ENCODE measurements around the gene XPNPEP3.

The XPNPEP3 gene

DNA sequence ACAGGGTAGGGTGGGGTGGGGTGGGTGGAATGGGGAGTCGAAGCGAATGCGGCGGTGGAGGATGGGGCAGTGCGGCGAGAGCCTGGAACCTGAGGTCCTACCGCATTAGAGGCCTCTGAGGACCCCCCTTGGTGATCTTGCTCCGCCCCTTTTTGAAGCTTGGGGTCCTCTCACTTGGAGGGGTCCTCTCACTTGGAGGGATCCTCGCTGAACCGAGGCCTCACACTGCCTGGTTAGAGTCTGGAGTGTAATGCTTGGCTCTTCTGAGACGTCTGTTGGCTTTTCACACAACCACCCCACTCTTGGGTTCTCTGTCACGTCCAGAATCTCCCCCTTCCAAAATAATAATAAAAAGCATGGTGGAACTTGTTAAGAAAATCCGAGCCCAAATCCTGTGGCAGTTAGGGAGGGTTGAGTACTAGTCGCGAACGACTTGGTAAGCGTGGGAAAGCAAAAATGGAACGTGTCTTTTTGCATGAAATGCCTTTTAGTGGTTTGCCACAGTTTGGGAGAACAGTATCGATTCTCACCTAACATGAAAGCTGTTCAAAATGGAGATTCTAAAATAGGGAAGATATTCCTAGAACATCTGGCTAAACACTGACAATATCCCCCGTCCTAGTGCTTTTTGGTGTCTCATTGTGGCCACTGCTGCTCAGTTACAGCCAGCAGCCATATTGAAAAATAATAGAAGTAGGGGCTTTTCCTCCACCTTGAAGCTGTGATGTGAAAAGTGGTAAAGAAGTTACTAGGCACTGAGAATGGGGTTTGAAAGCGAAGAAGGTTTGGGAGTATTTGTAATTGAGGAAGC is 95.1 kb downstream of the XPNPEP3 start:
- DNase-seq = peak; percentile 20

DNA sequence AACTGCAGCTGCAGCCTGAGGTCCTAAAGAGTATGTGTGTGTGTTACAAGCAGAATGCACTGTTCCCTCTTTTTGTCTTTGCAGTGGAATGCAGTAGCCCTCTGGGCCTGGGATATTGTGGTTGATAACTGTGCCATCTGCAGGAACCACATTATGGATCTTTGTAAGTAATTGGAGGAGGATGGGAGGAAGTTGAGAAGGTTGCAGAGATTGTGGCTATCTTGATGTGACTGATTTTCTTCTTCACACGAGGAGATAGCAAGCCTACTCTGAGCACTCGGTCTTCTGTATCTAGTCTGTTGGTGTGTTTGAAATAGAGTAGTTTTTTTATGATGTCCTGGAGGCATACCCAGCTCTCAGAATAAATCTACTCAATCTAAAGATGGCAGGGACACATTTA is 96.5 kb downstream of the XPNPEP3 start:
- no peak for DNase-seq

- no peak for DNase-seq
These were observed 97.2 kb downstream of the XPNPEP3 start for GRCh38 chr22:40954113-40954512.

- no peak for DNase-seq
These were observed 98.6 kb downstream of the XPNPEP3 start for GRCh38 chr22:40955571-40955970.

GRCh38 chr22:40957601-40958000 is 100.7 kb downstream of the XPNPEP3 start:
- no peak for DNase-seq

GRCh38 chr22:40958299-40958698 is 101.4 kb downstream of the XPNPEP3 start:
- no peak for DNase-seq

DNA sequence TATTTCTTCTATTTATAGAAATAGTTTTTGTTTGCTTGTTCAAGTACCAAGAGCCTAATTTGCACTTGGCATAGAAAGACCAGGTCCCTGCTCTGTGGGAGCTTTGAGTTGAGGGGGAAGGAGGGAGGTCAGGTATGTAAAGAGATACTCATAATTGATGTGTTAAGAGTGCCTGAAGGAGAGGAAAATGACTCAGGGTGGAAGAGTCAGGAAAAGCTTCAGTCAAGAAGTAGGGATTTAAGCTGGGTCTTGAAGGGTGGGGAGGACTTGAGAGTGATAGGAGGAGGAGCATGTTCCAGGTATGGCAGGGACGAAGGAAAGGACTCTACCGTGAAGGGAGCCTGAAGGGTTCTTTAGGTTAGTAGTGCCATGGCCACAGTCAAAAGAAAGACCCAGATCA is 103.2 kb downstream of the XPNPEP3 start:
- no peak for DNase-seq

DNA sequence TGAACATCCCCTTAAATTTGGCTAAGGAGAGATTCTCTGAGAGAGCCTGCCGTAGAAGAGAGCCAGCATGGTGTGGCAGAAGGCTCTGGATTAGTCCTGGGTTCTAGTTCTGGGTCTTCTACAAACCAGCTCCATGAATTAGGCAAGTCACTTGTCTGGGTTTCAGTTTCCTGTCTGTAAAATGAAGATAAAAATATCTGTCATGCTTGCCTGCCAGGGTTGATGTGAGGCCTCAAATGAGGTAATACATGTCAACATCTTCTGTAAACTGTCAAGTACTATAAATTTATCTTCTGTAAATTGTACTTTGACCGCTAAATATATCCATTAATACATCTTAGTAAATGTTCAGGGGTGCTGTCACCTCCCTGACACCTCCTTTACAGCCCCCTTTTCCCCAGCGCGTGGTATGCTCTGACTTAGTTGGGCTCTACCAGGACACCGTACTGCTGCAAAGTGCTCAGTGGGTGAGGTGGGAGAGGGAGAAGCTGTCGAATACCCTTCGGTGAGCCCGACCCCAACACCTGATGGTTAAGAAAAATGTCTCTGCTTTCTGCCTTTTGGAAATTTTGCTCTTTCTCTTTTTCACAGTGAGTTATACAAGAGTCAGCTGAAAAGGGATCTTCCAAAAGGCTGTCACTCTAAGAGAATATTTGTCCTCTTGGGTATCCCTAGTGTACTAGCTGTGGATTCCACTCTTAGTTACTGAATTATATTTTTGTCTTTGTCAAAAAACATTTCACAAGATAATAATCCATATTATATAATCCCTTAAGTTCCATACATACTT is 109.2 kb downstream of the XPNPEP3 start:
- DNase-seq = no peak

DNA sequence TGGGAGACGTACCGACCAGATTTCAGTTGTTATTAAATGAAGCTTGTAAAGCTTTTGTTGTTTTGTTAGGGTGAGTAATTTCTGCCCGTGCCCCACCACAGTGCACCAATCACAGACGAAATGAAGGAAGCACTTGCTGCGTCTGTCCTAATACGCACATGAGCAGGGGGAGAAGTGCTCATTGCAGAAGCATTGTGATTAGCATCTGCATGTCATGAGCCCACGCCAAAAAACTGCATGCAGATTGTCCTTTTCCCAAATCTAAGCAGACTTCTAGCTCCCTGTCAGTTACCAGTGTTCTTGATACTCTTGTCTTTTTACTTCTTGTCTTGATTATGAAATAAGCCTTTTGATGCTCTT is 109.8 kb downstream of the XPNPEP3 start:
- no peak for DNase-seq

DNA sequence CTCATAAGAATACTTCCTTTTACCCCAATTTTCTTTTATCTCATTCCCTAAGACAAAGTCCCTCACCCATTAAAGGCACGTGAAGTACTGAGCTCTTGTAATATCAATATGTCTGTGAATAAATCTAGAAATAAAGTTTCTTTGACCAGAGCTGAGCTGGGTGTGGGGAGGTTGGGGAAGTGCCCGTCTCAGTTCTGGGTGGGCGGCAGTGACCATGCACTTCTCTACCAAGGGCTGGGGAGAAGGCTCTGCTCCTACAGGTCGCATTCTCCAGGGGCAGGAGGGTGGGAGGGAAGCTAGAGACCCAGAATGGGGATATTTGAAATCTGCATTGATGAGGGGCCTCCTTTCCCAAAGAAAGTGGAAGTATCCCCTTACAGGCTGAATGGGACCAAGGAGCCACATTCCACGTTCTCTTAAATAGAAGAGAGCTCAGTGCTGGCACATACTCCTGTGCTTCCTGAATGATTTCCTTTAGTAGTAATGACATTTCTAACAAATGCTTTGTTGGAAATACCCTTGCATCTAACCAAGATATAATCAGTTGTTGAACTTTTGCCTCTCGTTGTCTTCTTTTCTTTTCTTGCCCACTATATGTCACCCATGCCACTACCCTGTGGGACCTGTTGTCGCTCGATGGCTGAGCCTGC is 110.3 kb downstream of the XPNPEP3 start:
- DNase-seq = no peak

DNA sequence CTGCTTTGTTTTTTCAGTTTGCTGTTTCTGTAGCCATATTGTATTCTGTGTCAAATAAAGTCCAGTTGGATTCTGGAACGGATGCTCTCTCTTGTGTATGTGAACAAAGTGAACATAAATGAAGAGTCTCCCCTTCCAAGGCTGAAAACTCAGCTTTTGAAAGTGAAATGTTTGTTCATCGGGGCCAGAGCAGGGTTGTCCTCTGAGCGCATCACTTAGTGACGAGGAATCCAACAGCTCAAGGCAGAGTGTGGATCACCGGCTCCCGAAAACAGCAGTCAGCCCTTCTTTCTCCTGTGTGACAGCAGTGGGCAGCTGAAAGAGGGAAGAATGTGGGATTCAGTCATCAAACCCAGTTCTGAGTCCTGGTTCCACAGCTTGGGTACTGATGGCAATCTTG is 115.6 kb downstream of the XPNPEP3 start:
- no peak for DNase-seq

DNA sequence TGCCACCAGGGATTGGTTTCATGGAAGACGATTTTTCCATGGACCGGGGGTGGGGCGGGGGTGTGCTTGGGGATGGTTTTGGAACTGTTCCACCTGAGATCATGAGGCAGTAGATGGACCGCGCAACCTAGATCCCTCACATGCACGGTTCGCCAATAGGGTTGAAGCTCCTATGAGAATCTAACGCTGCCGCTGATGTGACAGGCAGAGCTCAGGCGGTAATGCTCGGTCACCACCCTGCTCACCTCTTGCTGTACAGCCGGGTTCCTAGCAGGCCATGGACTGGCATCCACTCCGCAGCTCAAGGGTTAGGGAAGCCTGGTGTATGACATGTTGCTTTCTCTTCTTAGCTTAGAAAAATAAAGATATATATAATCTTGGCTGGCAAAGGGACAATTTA is 116.2 kb downstream of the XPNPEP3 start:
- no peak for DNase-seq

DNA sequence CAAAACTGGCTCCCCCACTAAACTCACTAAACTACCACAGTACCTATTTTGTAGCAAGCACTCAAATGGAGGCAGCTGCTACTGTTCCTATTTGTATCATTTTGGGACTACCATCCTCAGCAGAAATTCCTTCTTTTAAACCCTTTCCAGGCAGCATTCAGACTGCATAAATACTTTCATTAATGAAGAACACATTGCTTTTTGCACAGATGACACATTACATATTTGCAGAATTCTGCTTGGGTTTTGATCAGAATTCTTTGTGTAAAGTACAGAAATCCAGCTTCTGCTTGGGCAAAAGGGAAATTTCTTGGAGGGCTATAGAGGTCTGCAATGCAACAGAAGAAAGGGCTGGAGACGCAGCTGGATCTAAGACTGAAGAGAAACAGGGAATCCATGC is 118.4 kb downstream of the XPNPEP3 start:
- no peak for DNase-seq

DNA sequence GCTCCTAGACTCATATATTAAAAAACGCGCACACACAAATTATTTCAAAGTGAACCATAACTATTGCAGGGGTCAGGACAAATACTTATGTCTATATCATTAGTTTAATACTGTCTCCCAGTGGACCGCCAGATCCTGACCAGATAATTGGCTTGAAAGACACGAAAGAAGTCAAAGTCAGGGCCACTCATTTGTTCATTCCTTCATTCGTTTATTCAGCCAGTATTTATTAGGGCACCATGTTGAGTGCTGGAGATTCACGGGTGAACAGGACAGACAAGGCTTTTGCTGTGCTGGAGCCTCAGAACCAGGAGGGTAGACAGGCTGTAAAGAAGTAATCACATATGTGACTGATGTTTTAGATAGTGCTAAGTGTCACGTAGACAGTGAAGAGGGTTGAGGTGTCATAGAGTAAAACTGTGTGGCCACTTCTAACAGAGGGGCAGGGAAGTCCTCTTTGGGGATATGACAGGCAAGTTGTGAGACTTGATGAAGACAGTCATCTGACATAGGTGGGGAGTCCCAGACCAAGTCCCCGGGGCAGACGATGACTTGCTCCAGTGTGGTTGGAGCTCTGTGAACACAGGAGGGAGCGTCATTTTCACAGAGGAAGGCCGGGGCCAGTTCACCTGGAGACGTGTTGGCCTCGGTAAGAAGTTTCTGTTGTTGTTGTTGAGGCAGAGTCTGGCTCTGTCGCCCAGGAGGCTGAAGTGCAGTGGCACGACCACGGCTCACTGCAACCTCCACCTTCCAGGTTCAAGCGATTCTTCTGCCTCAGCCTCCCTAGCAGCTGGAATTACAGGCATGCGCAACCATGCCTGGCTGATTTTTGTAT is 120.1 kb downstream of the XPNPEP3 start:
- no peak for DNase-seq

DNA sequence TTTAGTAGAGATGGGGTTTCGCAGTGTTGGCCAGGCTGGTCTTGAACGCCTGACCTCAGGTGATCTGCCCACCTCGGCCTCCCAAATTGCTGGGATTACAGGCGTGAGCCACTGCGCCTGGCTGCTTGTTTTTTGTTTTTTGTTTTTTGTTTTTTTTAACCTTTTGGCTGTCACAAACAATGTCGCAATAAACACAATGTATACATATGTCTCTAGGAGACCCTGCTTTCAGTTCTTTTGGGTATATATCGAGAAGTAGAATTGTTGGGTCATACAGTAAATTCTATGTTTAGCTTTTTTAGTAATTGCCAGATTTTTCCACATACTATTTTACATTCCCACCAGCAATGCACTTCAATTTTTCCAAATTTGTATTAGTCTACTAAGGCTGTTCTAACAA is 122.2 kb downstream of the XPNPEP3 start:
- DNase-seq = no peak

DNA sequence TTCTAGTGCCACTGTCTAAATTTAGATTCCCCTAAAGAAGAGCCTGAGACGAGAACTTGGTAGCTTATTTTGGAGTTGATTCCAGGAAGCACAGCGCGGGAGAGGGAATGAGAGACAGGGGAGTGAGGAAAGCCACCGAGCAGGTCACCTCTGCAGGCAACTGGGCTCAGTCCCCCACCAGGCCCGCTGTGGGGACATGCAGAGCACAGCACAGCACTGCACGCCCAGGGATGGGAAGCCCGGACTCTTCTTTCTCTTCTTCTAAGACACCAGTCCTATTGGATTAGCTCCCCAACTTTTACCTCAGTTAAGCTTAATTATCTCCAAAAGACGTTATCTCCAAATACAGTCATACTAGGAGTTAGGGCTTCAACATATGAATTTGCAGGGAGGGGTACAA is 122.9 kb downstream of the XPNPEP3 start:
- no peak for DNase-seq

All from NCI-H748 treated with DMSO at 0.1 percent for 48 hours (cell line).